Limb (tissue), 2 donors: ENCODE results near the gene EPHA3.

Experiments
- DNase-seq, 2 donors: peaks; one replicate each; pipeline ENCODE4 v3.0.0-alpha.2; 2016; ENCODE audit errors: extremely low spot score in 2 of 2

Gene EPHA3

GRCh38 chr3:89360156-89360555 lies 252.7 kb downstream of the EPHA3 start:
- no peak for DNase-seq

GRCh38 chr3:89362496-89362895 lies 255.1 kb downstream of the EPHA3 start:
- no peak for DNase-seq

GRCh38 chr3:89363171-89363570 lies 255.8 kb downstream of the EPHA3 start:
- no peak for DNase-seq

- no peak for DNase-seq
These were observed 256.9 kb downstream of the EPHA3 start for GRCh38 chr3:89364314-89364713.

GRCh38 chr3:89367166-89367565 lies 259.7 kb downstream of the EPHA3 start:
- no peak for DNase-seq

GRCh38 chr3:89368846-89369245 lies 261.4 kb downstream of the EPHA3 start:
- no peak for DNase-seq

GRCh38 chr3:89372456-89372855 lies 265.0 kb downstream of the EPHA3 start:
- peak in 1 of 2 donors; percentile 48 for DNase-seq

GRCh38 chr3:89373434-89373833 lies 266.0 kb downstream of the EPHA3 start:
- no peak for DNase-seq

GRCh38 chr3:89375451-89375850 lies 268.0 kb downstream of the EPHA3 start:
- no peak for DNase-seq

- no peak for DNase-seq
These were observed 272.6 kb downstream of the EPHA3 start for GRCh38 chr3:89380016-89380415.

- DNase-seq, result no peak
These were observed 285.6 kb downstream of the EPHA3 start for GRCh38 chr3:89392991-89393390.

GRCh38 chr3:89395456-89395855 lies 288.0 kb downstream of the EPHA3 start:
- DNase-seq, result no peak

- no peak for DNase-seq
These were observed 288.6 kb downstream of the EPHA3 start for GRCh38 chr3:89395996-89396395.

GRCh38 chr3:89402051-89402450 lies 294.6 kb downstream of the EPHA3 start:
- no peak for DNase-seq

GRCh38 chr3:89405176-89405575 lies 297.8 kb downstream of the EPHA3 start:
- no peak for DNase-seq

GRCh38 chr3:89405593-89405992 lies 298.2 kb downstream of the EPHA3 start:
- no peak for DNase-seq

- DNase-seq, result no peak
These were observed 303.8 kb downstream of the EPHA3 start for GRCh38 chr3:89411201-89411600.

- no peak for DNase-seq
These were observed 306.8 kb downstream of the EPHA3 start for GRCh38 chr3:89414270-89414669.

- peak; percentile 23 to 29 for DNase-seq
These were observed 312.3 kb downstream of the EPHA3 start for GRCh38 chr3:89419647-89420241.

- no peak for DNase-seq
These were observed 318.6 kb downstream of the EPHA3 start for GRCh38 chr3:89426060-89426459.

GRCh38 chr3:89434621-89435380 lies 327.4 kb downstream of the EPHA3 start:
- no peak for DNase-seq

- no peak for DNase-seq
These were observed 329.4 kb downstream of the EPHA3 start for GRCh38 chr3:89436846-89437245.

- no peak for DNase-seq
These were observed 333.0 kb downstream of the EPHA3 start for GRCh38 chr3:89440386-89440785.
